ENCODE results near the gene USB1. TPM values are rescaled to one million over a fixed set of nuclear protein-coding genes. Genes with fewer than 3 reads are reported as not detected.
"Not testable (repeated sequence)": the region's sequence is repeated elsewhere in the genome, so short reads cannot be mapped to it uniquely, and the experiment has no call there.

The USB1 gene
- polyA plus RNA-seq, 4 donors: 19.9 to 26.5 (median 24.0) TPM

DNA sequence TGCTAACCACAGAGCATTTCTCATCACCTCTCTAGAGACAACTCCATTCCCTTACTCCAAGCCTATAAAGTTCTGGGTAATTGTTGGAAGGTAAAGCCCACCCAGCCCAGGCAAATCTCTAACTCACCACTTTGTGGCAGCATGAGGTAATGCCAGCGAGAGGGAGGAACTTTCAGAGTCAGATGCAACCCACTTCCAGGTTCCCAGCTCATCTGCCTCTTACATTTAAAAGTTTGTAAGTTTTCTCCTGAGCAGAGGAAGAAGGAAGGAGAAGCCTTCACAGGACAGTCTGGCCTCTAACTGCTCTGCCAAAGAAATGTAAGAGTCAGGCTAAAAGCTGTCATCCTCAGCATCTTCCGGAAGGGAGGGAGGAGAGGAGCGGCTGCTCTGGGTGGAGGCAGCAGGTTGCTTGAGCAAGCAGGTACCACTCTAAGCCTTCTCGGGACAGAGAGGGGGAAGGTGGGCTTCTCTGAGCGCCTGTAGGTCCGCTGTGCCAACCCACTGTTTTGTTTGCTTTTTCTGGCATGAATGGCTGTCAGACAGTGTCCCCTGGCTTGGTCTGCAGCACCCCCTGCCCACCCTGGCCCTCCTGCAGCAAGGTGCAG is 1.7 kb upstream of the USB1 start:
- H3K27ac ChIP-seq (ENCODE audit: low read depth in 1 of 3, low read length in 2 of 3): peak overlapping the region in 2 of 3 donors; percentile 66 to 71
- FAIRE-seq (no peak), DNase-seq (peak; percentile 16 to 19)
- peak overlapping the region; percentile 41 to 85 (median 78) for H3K4me3 ChIP-seq (ENCODE audit: low read depth in 1 of 3, low read length in 3 of 3)
- no peaks in the 10 kb centered on the region for H3K9me3 ChIP-seq (ENCODE audit: control insufficient read depth in 2 of 2, insufficient read depth in 1 of 2, low read depth in 1 of 2, low read length in 1 of 2)
- H3K36me3 ChIP-seq (ENCODE audit: control insufficient read depth in 3 of 3, insufficient read depth in 2 of 3, low read depth in 1 of 3, low read length in 3 of 3): peaks cover 0 to 47% (median 0%) of the 10 kb centered on the region in 3 donors
- H3K4me1 ChIP-seq (ENCODE audit: control insufficient read depth in 3 of 3, insufficient read depth in 2 of 3, low read depth in 1 of 3, low read length in 2 of 3): peaks cover 0 to 12% (median 0%) of the 10 kb centered on the region in 3 donors
- WGBS, 3 donors: 14 to 21% (median 18%) methylated on average over 6 of the region's 6 CpGs
- no peaks in the 10 kb centered on the region for H3K27me3 ChIP-seq (ENCODE audit: control insufficient read depth in 3 of 3, insufficient read depth in 3 of 3, low read length in 3 of 3)

DNA sequence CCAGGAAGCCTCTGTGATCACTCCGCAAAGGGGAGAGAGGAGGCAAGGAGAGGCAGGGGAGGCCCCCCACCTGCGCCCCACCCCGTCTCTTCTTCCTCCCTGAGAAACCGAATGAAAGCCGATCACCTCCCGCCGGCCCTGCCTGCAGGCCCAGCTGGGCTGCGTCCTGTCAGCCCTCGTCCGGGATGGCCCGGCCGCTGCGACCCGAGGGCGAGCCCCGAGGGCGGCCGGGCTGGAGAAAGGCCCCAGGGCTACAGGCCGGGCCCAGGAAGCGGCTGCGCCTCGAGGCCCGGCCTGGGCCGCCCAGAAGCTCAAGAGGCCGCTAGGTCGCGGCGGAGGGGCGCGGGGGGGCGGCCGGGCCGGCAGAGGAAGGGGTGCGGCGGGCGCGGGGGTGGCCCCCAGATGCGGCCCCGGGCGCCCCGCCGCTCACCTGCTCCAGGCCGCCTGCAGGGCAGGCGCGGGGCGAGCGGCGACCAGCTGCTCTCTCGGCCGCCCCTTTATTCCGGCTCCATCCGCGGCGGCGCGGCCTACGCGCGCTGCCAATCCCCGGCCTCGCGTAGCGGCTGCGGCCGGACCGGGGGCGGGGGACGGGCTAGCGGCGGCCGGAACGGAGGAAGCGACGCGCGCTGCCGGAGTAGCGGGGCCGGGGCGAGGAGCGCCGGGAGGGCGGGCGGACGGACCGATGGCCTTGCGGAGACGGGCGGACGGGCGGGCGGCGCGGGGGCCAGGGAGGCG is 1.1 kb upstream of the USB1 start, which contains the start of gene ZNF319:
Gene ZNF319, minus strand, starts transcription at position 702 of the 735 bp plus-strand sequence. CDS start 2,407 bp downstream, outside the sequence.
- H3K9me3 ChIP-seq (ENCODE audit: control insufficient read depth in 2 of 2, insufficient read depth in 1 of 2, low read depth in 1 of 2, low read length in 1 of 2): no peaks in the 10 kb centered on the region
- H3K36me3 ChIP-seq (ENCODE audit: control insufficient read depth in 3 of 3, insufficient read depth in 2 of 3, low read depth in 1 of 3, low read length in 3 of 3): peaks cover 0 to 46% (median 0%) of the 10 kb centered on the region in 3 donors
- FAIRE-seq (no peak), DNase-seq (peak in 1 of 2 donors; percentile 16)
- WGBS, 3 donors: 0 to 1% (median 1%) methylated on average over 49 to 95 of the region's 95 CpGs
- peaks cover 0 to 12% (median 0%) of the 10 kb centered on the region in 3 donors for H3K4me1 ChIP-seq (ENCODE audit: control insufficient read depth in 3 of 3, insufficient read depth in 2 of 3, low read depth in 1 of 3, low read length in 2 of 3)
- H3K4me3 ChIP-seq (ENCODE audit: low read depth in 1 of 3, low read length in 3 of 3): peak within 1 kb of the TSS; percentile 78 to 89 (median 85)
- H3K27ac ChIP-seq (ENCODE audit: low read depth in 1 of 3, low read length in 2 of 3): peak within 1 kb of the TSS; percentile 82 to 88 (median 85)
- H3K27me3 ChIP-seq (ENCODE audit: control insufficient read depth in 3 of 3, insufficient read depth in 3 of 3, low read length in 3 of 3): no peaks in the 10 kb centered on the region

DNA sequence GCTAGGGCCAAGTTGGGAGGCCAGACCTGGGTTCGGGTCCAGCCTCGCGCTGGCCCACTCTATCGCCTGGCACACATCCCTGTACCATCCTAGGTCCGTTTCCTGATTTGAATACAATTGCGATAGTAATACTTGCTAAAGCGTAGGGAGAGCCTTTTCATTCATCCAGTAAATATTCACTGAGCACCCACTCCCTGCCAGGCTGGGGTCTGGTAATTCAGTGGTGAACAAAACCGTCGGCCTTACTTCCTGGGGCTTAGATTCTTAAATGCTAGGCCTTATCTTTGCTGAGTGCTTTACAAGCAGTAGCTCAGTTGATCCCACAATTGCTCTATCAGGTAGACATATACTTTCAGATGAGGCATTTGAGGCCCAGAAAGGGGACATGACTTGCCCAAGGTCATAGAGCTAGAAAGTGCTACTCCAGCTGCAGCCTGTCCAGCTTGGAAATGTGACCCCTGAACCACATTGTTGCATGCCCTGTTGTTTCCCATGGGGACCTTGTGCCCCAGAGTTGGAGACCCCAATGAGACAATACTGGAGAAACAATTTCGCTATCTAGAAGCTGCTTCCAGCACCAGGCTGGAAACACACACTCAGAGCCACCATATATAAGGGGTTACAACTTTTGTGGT is 691 bp downstream of the USB1 start:
- H3K4me1 ChIP-seq (ENCODE audit: control insufficient read depth in 3 of 3, insufficient read depth in 2 of 3, low read depth in 1 of 3, low read length in 2 of 3): peaks cover 0 to 12% (median 0%) of the 10 kb centered on the region in 3 donors

DNA sequence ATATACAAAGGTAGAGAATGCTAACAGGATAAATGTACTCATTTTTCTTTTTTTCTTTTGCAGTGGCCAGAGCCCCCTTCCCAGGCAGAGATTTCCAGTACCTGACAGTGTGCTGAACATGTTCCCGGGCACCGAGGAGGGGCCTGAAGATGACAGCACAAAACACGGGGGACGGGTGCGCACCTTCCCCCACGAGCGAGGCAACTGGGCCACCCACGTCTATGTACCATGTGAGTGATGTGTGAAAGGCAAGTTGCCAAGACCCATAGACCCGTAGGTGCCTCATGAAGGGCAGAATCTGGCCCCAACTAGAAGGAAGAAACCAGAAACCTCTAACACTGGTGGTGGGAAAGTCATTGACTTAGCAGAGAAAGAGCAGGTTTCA is 1.2 kb downstream of the USB1 start:
- Histone ChIP-seq H3K4me3 (ENCODE audit: low read depth in 1 of 3, low read length in 3 of 3) (no peak overlapping the region), H3K4me1 (ENCODE audit: control insufficient read depth in 3 of 3, insufficient read depth in 2 of 3, low read depth in 1 of 3, low read length in 2 of 3) (peaks cover 0 to 12% (median 0%) of the 10 kb centered on the region in 3 donors), H3K36me3 (ENCODE audit: control insufficient read depth in 3 of 3, insufficient read depth in 2 of 3, low read depth in 1 of 3, low read length in 3 of 3) (peaks cover 0 to 23% (median 0%) of the 10 kb centered on the region in 3 donors), H3K27ac (ENCODE audit: low read depth in 1 of 3, low read length in 2 of 3) (no peak overlapping the region), H3K27me3 (ENCODE audit: control insufficient read depth in 3 of 3, insufficient read depth in 3 of 3, low read length in 3 of 3) (no peaks in the 10 kb centered on the region), H3K9me3 (ENCODE audit: control insufficient read depth in 2 of 2, insufficient read depth in 1 of 2, low read depth in 1 of 2, low read length in 1 of 2) (no peaks in the 10 kb centered on the region)
- FAIRE-seq (no peak), DNase-seq (no peak)
- WGBS, 3 donors: 84 to 88% (median 85%) methylated on average over 9 of the region's 9 CpGs

More for the DNA sequence above, 691 bp downstream of the USB1 start:
- H3K27me3 ChIP-seq (ENCODE audit: control insufficient read depth in 3 of 3, insufficient read depth in 3 of 3, low read length in 3 of 3): no peaks in the 10 kb centered on the region
- H3K36me3 ChIP-seq (ENCODE audit: control insufficient read depth in 3 of 3, insufficient read depth in 2 of 3, low read depth in 1 of 3, low read length in 3 of 3): peaks cover 0 to 28% (median 0%) of the 10 kb centered on the region in 3 donors
- no peaks in the 10 kb centered on the region for H3K9me3 ChIP-seq (ENCODE audit: control insufficient read depth in 2 of 2, insufficient read depth in 1 of 2, low read depth in 1 of 2, low read length in 1 of 2)
- H3K4me3 ChIP-seq (ENCODE audit: low read depth in 1 of 3, low read length in 3 of 3): peak overlapping the region; percentile 78 to 89 (median 85)
- 28 to 39% (median 38%) methylated on average over 9 to 10 of the region's 10 CpGs for WGBS, 3 donors
- FAIRE-seq: no peak
- H3K27ac ChIP-seq (ENCODE audit: low read depth in 1 of 3, low read length in 2 of 3): no peak overlapping the region
- peak in 1 of 2 donors; percentile 16 for DNase-seq

DNA sequence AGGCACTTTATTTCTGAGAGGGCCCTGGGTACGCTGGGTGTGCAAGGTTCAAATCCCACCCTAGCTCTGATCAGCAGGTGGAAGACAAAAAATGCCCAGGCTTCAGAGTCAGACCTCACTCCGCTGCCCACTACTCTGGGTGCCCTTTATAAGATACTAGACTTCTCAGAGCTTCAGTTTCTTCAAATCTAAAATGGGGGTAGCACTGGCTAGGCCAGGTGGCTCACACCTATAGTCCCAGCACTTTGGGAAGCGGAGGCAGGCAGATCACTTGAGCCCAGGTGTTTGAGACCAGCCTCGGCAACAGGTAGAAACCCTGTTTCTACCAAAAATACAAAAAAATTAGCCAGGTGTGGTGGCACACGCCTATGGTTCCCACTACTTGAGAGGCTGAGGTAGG is 1.7 kb downstream of the USB1 start:
- WGBS, 3 donors: 92 to 95% (median 94%) methylated on average over 5 of the region's 5 CpGs
- FAIRE-seq: no peak

DNA sequence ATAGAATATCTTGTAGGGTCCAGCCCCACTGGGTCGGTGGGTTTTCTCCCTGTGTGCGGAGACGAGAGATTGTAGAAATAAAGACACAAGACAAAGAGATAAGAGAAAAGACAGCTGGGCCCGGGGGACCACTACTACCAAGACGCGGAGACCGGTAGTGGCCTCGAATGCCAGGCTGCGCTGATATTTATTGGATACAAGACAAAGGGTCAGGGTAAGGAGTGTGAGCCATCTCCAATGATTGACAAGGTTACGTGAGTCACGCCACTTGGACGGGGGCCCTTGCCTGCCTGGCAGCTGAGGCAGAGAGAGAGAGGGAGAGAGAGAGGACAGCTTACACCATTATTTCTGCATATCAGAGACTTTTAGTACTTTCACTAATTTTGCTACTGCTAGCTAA is 3.5 kb downstream of the USB1 start:
- H3K27ac ChIP-seq (ENCODE audit: low read depth in 1 of 3, low read length in 2 of 3); DNase-seq; H3K27me3 ChIP-seq (ENCODE audit: control insufficient read depth in 3 of 3, insufficient read depth in 3 of 3, low read length in 3 of 3); H3K4me3 ChIP-seq (ENCODE audit: low read depth in 1 of 3, low read length in 3 of 3); FAIRE-seq; H3K4me1 ChIP-seq (ENCODE audit: control insufficient read depth in 3 of 3, insufficient read depth in 2 of 3, low read depth in 1 of 3, low read length in 2 of 3); H3K9me3 ChIP-seq (ENCODE audit: control insufficient read depth in 2 of 2, insufficient read depth in 1 of 2, low read depth in 1 of 2, low read length in 1 of 2): not testable (repeated sequence)
- 83 to 97% (median 94%) methylated on average over 12 of the region's 12 CpGs for WGBS, 3 donors
- H3K36me3 ChIP-seq (ENCODE audit: control insufficient read depth in 3 of 3, insufficient read depth in 2 of 3, low read depth in 1 of 3, low read length in 3 of 3): peaks cover 0 to 13% (median 0%) of the 10 kb centered on the region in 3 donors

More for the DNA sequence above, 1.7 kb downstream of the USB1 start:
- H3K27ac ChIP-seq (ENCODE audit: low read depth in 1 of 3, low read length in 2 of 3): no peak overlapping the region
- H3K9me3 ChIP-seq (ENCODE audit: control insufficient read depth in 2 of 2, insufficient read depth in 1 of 2, low read depth in 1 of 2, low read length in 1 of 2): no peaks in the 10 kb centered on the region
- peaks cover 0 to 18% (median 0%) of the 10 kb centered on the region in 3 donors for H3K36me3 ChIP-seq (ENCODE audit: control insufficient read depth in 3 of 3, insufficient read depth in 2 of 3, low read depth in 1 of 3, low read length in 3 of 3)
- H3K4me3 ChIP-seq (ENCODE audit: low read depth in 1 of 3, low read length in 3 of 3): no peak overlapping the region
- H3K4me1 ChIP-seq (ENCODE audit: control insufficient read depth in 3 of 3, insufficient read depth in 2 of 3, low read depth in 1 of 3, low read length in 2 of 3): peaks cover 0 to 12% (median 0%) of the 10 kb centered on the region in 3 donors
- no peaks in the 10 kb centered on the region for H3K27me3 ChIP-seq (ENCODE audit: control insufficient read depth in 3 of 3, insufficient read depth in 3 of 3, low read length in 3 of 3)
- no peak for DNase-seq

DNA sequence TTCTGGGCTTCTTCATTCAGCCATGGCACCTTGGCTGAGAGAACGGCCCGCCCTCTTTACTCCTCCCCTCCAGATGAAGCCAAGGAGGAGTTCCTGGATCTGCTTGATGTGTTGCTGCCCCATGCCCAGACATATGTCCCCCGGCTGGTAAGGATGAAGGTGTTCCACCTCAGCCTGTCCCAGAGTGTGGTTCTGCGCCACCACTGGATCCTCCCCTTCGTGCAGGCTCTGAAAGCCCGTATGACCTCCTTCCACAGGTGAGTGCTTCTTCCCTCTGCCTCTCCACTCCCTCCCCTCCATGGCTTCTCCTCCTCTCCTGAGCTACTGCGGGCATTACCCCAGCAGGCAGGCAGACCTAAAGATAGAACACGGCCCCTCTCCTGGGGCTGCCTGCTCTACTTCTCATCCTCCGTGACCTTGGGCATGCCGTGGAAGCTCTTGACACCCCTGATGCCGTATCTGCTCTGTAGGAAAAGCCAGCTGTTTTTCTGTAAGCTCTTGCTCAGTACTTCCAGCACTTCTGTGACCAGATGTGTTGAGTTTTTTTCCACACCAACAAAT is 8.7 kb downstream of the USB1 start:
- FAIRE-seq (no peak), DNase-seq (no peak)
- Histone ChIP-seq H3K4me1 (ENCODE audit: control insufficient read depth in 3 of 3, insufficient read depth in 2 of 3, low read depth in 1 of 3, low read length in 2 of 3) (no peaks in the 10 kb centered on the region), H3K36me3 (ENCODE audit: control insufficient read depth in 3 of 3, insufficient read depth in 2 of 3, low read depth in 1 of 3, low read length in 3 of 3) (peaks cover 0 to 32% (median 17%) of the 10 kb centered on the region in 3 donors), H3K27ac (ENCODE audit: low read depth in 1 of 3, low read length in 2 of 3) (no peak overlapping the region), H3K27me3 (ENCODE audit: control insufficient read depth in 3 of 3, insufficient read depth in 3 of 3, low read length in 3 of 3) (no peaks in the 10 kb centered on the region), H3K9me3 (ENCODE audit: control insufficient read depth in 2 of 2, insufficient read depth in 1 of 2, low read depth in 1 of 2, low read length in 1 of 2) (no peaks in the 10 kb centered on the region), H3K4me3 (ENCODE audit: low read depth in 1 of 3, low read length in 3 of 3) (no peak overlapping the region)
- WGBS, 3 donors: 90 to 96% (median 95%) methylated on average over 11 of the region's 11 CpGs

DNA sequence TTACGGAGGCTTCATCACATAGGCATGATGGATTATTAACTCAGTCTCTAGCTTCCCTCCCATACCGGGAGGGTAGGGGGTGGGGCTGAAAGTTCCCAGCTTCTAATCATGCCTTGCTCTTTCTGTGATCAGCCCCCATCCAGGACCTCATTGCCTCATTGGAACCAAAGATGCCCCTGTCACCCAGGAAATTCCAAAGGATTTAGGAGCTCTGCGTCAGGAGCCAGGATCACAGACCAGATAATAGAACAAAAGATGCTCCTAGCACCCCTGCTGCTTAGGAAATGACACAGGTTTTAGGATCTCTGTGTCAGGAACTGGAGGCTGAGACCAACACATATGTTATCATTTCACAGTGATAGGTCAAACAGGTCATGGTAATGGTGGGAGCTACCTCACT is 9.7 kb downstream of the USB1 start:
- WGBS, 3 donors: 71 to 84% (median 77%) methylated on average over 3 of the region's 3 CpGs
- Histone ChIP-seq H3K27me3 (ENCODE audit: control insufficient read depth in 3 of 3, insufficient read depth in 3 of 3, low read length in 3 of 3) (no peaks in the 10 kb centered on the region), H3K4me3 (ENCODE audit: low read depth in 1 of 3, low read length in 3 of 3) (no peak overlapping the region), H3K27ac (ENCODE audit: low read depth in 1 of 3, low read length in 2 of 3) (no peak overlapping the region), H3K9me3 (ENCODE audit: control insufficient read depth in 2 of 2, insufficient read depth in 1 of 2, low read depth in 1 of 2, low read length in 1 of 2) (no peaks in the 10 kb centered on the region), H3K4me1 (ENCODE audit: control insufficient read depth in 3 of 3, insufficient read depth in 2 of 3, low read depth in 1 of 3, low read length in 2 of 3) (no peaks in the 10 kb centered on the region), H3K36me3 (ENCODE audit: control insufficient read depth in 3 of 3, insufficient read depth in 2 of 3, low read depth in 1 of 3, low read length in 3 of 3) (peaks cover 0 to 34% (median 17%) of the 10 kb centered on the region in 3 donors)
- no peak for FAIRE-seq
- no peak for DNase-seq
